ENCODE results near the gene WDR1. TPM values are rescaled to one million over a fixed set of nuclear protein-coding genes. Genes with fewer than 3 reads are reported as not detected.

The WDR1 gene
- total RNA-seq, 1 donor from 2014 or later, result 200 TPM

- H3K36me3 Mint-ChIP-seq (ENCODE audit: insufficient read depth), result peaks cover 17% of the 10 kb centered on the region
These were observed 41.3 kb downstream of the WDR1 start for GRCh38 chr4:10075158-10075863.

GRCh38 chr4:10074767-10075105 lies 41.9 kb downstream of the WDR1 start:
- no peaks in the 10 kb centered on the region for H3K4me1 Mint-ChIP-seq (ENCODE audit: low read depth)
- peaks cover 17% of the 10 kb centered on the region for H3K36me3 Mint-ChIP-seq (ENCODE audit: insufficient read depth)
- no peaks in the 10 kb centered on the region for H3K27me3 Mint-ChIP-seq
- H3K9me3 Mint-ChIP-seq (ENCODE audit: low read depth), result no peaks in the 10 kb centered on the region
- no peak overlapping the region for H3K27ac Mint-ChIP-seq
- H3K4me3 Mint-ChIP-seq (ENCODE audit: low read depth), result no peak overlapping the region
- DNase-seq (ENCODE audit: low spot score, unreplicated experiment), result no peak
- peak; percentile 16 for TF ChIP-seq CTCF (IDR thresholded peaks at IDR 0.05; ENCODE audit: unreplicated experiment)

More at GRCh38 chr4:10075158-10075863, 41.3 kb downstream of the WDR1 start:
- no peaks in the 10 kb centered on the region for H3K27me3 Mint-ChIP-seq
- H3K27ac Mint-ChIP-seq, result peak overlapping the region; percentile 16
- DNase-seq (ENCODE audit: low spot score, unreplicated experiment), result no peak
- TF ChIP-seq CTCF (IDR thresholded peaks at IDR 0.05; ENCODE audit: unreplicated experiment), result no peak
- no peak overlapping the region for H3K4me3 Mint-ChIP-seq (ENCODE audit: low read depth)
- no peaks in the 10 kb centered on the region for H3K4me1 Mint-ChIP-seq (ENCODE audit: low read depth)
- no peaks in the 10 kb centered on the region for H3K9me3 Mint-ChIP-seq (ENCODE audit: low read depth)

GRCh38 chr4:10074076-10074766 lies 42.4 kb downstream of the WDR1 start:
- peak overlapping the region; percentile 33 for H3K27ac Mint-ChIP-seq
- H3K27me3 Mint-ChIP-seq, result no peaks in the 10 kb centered on the region
- peaks cover 15% of the 10 kb centered on the region for H3K36me3 Mint-ChIP-seq (ENCODE audit: insufficient read depth)
- no peak for DNase-seq (ENCODE audit: low spot score, unreplicated experiment)
- no peaks in the 10 kb centered on the region for H3K9me3 Mint-ChIP-seq (ENCODE audit: low read depth)
- no peaks in the 10 kb centered on the region for H3K4me1 Mint-ChIP-seq (ENCODE audit: low read depth)
- TF ChIP-seq CTCF (IDR thresholded peaks at IDR 0.05; ENCODE audit: unreplicated experiment), result no peak
- H3K4me3 Mint-ChIP-seq (ENCODE audit: low read depth), result no peak overlapping the region

- H3K27ac Mint-ChIP-seq, result peak overlapping the region; percentile 39
These were observed 44.1 kb downstream of the WDR1 start for GRCh38 chr4:10072420-10073017.

More at GRCh38 chr4:10072420-10073017, 44.1 kb downstream of the WDR1 start:
- peaks cover 15% of the 10 kb centered on the region for H3K36me3 Mint-ChIP-seq (ENCODE audit: insufficient read depth)
- no peak overlapping the region for H3K4me3 Mint-ChIP-seq (ENCODE audit: low read depth)
- H3K4me1 Mint-ChIP-seq (ENCODE audit: low read depth), result no peaks in the 10 kb centered on the region
- no peak for TF ChIP-seq CTCF (IDR thresholded peaks at IDR 0.05; ENCODE audit: unreplicated experiment)
- no peaks in the 10 kb centered on the region for H3K9me3 Mint-ChIP-seq (ENCODE audit: low read depth)
- no peaks in the 10 kb centered on the region for H3K27me3 Mint-ChIP-seq
- no peak for DNase-seq (ENCODE audit: low spot score, unreplicated experiment)
